ENCODE measurements around the gene COA8. TPM values are rescaled to one million over a fixed set of nuclear protein-coding genes. Genes with fewer than 3 reads are reported as not detected.

COA8 gene
- total and polyA plus RNA-seq, 2 of the 13 experiments (the other 11 are each of a cell fraction or from before 2014, with no cell fraction given), result 10.9 to 25.1 TPM

DNA sequence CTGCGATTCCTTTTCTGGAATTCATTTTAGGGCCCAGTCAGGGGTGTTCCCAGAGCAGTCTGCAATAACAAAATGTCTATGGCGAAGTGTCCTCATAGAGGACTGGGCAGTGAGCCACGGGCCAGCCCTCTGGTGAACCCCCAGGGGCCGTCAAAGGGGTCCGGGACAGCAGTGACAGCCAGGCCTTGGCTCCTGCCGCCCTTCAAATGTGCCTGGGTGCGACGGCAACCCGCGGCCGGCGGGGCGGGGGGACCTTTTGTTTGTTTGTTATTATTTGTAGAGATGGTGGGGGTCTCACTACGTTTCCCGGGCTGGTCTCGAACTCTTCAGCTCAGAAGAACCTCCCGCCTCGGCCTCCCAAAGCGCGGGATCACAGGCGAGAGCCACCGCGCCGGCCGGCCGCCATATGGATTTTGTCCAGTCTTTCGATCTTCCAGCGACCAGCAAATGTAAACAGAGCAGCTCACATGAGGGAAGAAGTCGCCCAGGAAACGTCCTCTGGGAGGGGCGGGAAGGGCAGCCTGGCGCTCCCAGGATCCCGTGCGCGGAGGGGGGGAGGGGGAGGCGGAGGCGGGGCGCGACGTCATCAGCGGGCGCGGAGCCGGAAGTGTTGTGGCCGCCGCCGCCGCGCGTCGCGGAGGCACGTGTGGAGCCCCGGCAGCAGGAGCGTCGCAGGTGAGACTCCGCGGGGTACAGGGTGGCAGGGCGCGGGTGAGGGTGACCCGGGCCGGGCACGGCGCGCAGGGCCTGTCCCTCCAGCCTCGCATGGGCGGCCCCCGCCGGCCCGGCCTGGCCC is 34.0 kb upstream of the COA8 start, which contains the start of gene TRMT61A (continued):
- TF ChIP-seq ZNF512 (CRISPR knock-in tag; IDR thresholded peaks at IDR 0.05), result no peak
- TF ChIP-seq ETV6 (CRISPR knock-in tag; conservative IDR thresholded peaks at IDR 0.05), result no peak
- no peak for TF ChIP-seq ZNF354B (CRISPR knock-in tag; IDR thresholded peaks at IDR 0.05)
- peak; percentile 85 for TF ChIP-seq KAT8 (CRISPR knock-in tag; IDR thresholded peaks at IDR 0.05)
- TF ChIP-seq, protein P1, sequence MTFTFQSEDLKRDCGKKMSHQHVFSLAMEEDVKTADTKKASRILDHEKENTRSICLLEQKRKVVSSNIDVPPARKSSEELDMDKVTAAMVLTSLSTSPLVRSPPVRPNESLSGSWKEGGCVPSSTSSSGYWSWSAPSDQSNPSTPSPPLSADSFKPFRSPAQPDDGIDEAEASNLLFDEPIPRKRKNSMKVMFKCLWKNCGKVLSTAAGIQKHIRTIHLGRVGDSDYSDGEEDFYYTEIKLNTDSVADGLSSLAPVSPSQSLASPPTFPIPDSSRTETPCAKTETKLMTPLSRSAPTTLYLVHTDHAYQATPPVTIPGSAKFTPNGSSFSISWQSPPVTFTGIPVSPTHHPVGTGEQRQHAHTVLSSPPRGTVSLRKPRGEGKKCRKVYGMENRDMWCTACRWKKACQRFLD (CRISPR knock-in tag; IDR thresholded peaks at IDR 0.05; ENCODE audit: borderline replicate concordance), result 0 out of 2 replicates have a peak, but pooled peaks have one; percentile 31
- no peak for TF ChIP-seq ZNF772 (CRISPR knock-in tag; IDR thresholded peaks at IDR 0.05)
- TF ChIP-seq KLF12 (CRISPR knock-in tag; IDR thresholded peaks at IDR 0.05; ENCODE audit: borderline replicate concordance), result no peak
- no peak for TF ChIP-seq ZNF724P (CRISPR knock-in tag; IDR thresholded peaks at IDR 0.05; ENCODE audit: borderline replicate concordance)
- TF ChIP-seq, protein P2, sequence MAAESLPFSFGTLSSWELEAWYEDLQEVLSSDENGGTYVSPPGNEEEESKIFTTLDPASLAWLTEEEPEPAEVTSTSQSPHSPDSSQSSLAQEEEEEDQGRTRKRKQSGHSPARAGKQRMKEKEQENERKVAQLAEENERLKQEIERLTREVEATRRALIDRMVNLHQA (CRISPR knock-in tag; IDR thresholded peaks at IDR 0.05), result no peak
- peak; percentile 77 for TF ChIP-seq YEATS4 (CRISPR knock-in tag; IDR thresholded peaks at IDR 0.05; ENCODE audit: borderline replicate concordance)
- TF ChIP-seq ARID4A (CRISPR knock-in tag; IDR thresholded peaks at IDR 0.05; ENCODE audit: borderline replicate concordance), result peak; percentile 99
- TF ChIP-seq, protein P3, sequence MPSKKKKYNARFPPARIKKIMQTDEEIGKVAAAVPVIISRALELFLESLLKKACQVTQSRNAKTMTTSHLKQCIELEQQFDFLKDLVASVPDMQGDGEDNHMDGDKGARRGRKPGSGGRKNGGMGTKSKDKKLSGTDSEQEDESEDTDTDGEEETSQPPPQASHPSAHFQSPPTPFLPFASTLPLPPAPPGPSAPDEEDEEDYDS (CRISPR knock-in tag; IDR thresholded peaks at IDR 0.05), result 0 out of 2 replicates have a peak, but pooled peaks have one; percentile 24
- TF ChIP-seq RBM39 (IDR thresholded peaks at IDR 0.05; ENCODE audit: low read depth, low read length, poor library complexity, severe bottlenecking), result no peak
- TF ChIP-seq ZBTB4 (CRISPR knock-in tag; IDR thresholded peaks at IDR 0.05; ENCODE audit: borderline replicate concordance), result no peak
- TF ChIP-seq HMG20B (CRISPR knock-in tag; conservative IDR thresholded peaks at IDR 0.05), result no peak
- no peak; the same call in none of the 2 replicates for TF ChIP-seq KDM5B (CRISPR knock-in tag; IDR thresholded peaks at IDR 0.05; ENCODE audit: borderline replicate concordance)

Data from HepG2 (cell line).